Glutamatergic neuron (in vitro differentiated cells): ENCODE measurements around the gene TAS1R1. TPM values are rescaled to one million over a fixed set of nuclear protein-coding genes. Genes with fewer than 3 reads are reported as not detected.

ENCODE experiments used
- DNase-seq: peaks from one replicate; pipeline ENCODE4 v3.0.0; 2022
- H3K27ac Mint-ChIP-seq: one replicate; pipeline ENCODE4 v1.8.0; 2020; ENCODE audit warnings: mild to moderate bottlenecking, mixed read lengths, inconsistent platforms; ENCODE audit not compliant: unreplicated experiment
- H3K27me3 Mint-ChIP-seq: one replicate; pipeline ENCODE4 v1.8.0; 2020; ENCODE audit warnings: mild to moderate bottlenecking, moderate library complexity, mixed read lengths, inconsistent platforms; ENCODE audit not compliant: unreplicated experiment
- H3K36me3 Mint-ChIP-seq: one replicate; pipeline ENCODE4 v1.8.0; 2020; ENCODE audit warnings: mild to moderate bottlenecking, mixed read lengths, inconsistent platforms; ENCODE audit not compliant: unreplicated experiment
- H3K4me1 Mint-ChIP-seq: one replicate; pipeline ENCODE4 v1.8.0; 2020; ENCODE audit warnings: mild to moderate bottlenecking, low read depth, mixed read lengths, inconsistent platforms; ENCODE audit not compliant: unreplicated experiment
- H3K4me3 Mint-ChIP-seq: one replicate; pipeline ENCODE4 v1.8.0; 2020; ENCODE audit warnings: mild to moderate bottlenecking, mixed read lengths, inconsistent platforms; ENCODE audit not compliant: unreplicated experiment
- H3K9me3 Mint-ChIP-seq: one replicate; pipeline ENCODE4 v1.8.0; 2020; ENCODE audit warnings: mild to moderate bottlenecking, moderate library complexity, mixed read lengths, inconsistent platforms; ENCODE audit not compliant: unreplicated experiment
- CTCF ChIP-seq: fragments of 200-600 bp; sonication (generic); IDR thresholded peaks from one replicate; pipeline ENCODE4 v1.5.0; 2021; ENCODE audit not compliant: partially characterized antibody, unreplicated experiment
- total RNA-seq: library from RNA; stranded (reverse); fragmentation: NEBNext Ultra II Directional; extraction: Animal tissue kit (Norgen Biotek cat#: 25700); gene quantifications from one replicate; pipeline ENCODE4 v1.2.1, GENCODE V29; 2021; ENCODE audit not compliant: unreplicated experiment

TAS1R1 gene
- total RNA-seq, 1 donor from 2014 or later, result not detected

GRCh38 chr1:6570100-6570499 is 15.0 kb downstream of the TAS1R1 start:
- Mint-ChIP-seq H3K27me3 (peaks cover 9% of the 10 kb centered on the region), H3K4me3 (no peak overlapping the region), H3K9me3 (peaks cover 10% of the 10 kb centered on the region), H3K36me3 (peaks cover 10% of the 10 kb centered on the region), H3K27ac (no peak overlapping the region), H3K4me1 (peaks cover 6% of the 10 kb centered on the region)
- TF ChIP-seq CTCF, result no peak
- DNase-seq, result no peak

DNA sequence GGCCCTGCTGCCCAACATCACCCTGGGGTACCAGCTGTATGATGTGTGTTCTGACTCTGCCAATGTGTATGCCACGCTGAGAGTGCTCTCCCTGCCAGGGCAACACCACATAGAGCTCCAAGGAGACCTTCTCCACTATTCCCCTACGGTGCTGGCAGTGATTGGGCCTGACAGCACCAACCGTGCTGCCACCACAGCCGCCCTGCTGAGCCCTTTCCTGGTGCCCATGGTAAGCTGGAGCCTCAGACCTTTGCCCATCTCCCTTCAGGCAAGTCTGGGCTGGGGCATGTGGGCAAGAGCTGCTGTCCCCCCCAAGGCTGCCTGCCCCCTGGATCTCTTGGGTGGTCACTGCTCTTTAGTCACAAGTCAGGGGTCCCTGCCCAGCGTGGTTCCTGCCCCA is 15.9 kb downstream of the TAS1R1 start:
- no peak for TF ChIP-seq CTCF
- Mint-ChIP-seq H3K36me3 (peaks cover 10% of the 10 kb centered on the region), H3K4me3 (no peak overlapping the region), H3K4me1 (peaks cover 6% of the 10 kb centered on the region), H3K27ac (no peak overlapping the region), H3K9me3 (peaks cover 10% of the 10 kb centered on the region), H3K27me3 (peaks cover 9% of the 10 kb centered on the region)
- no peak for DNase-seq

DNA sequence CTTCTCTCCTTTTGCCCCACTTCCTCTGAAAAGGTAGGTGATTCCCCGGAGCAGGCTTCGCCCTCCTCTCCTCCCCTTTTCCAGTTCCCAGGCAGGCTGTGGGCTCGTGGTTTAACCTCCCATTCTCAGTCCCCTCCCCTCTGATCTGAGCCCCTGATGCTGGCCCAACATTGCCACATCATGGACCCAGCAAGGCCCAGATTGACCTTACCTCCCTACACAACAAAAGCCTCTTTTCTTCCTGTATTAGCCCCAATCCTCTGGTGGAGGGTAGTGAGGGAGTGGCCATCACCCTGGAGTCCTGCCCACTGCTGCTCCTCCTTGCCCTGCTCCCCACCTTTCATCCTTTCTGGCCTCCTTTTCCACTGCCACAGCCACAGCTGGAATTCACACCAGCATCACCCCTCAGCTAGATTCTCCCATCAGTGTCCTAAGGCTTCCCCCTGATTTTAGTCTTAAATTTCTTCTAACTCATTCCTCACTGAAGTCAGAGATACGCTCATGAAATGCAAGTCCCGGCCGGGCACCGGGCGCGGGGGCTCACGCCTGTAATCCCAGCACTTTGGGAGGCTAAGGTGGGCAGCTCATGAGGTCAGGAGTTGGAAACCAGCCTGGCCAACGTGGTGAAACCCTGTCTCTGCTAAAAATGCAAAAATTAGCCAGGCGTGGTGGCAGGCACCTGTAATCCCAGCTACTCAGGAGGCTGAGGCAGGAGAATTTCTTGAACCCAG is 17.7 kb downstream of the TAS1R1 start:
- no peak overlapping the region for H3K27ac Mint-ChIP-seq
- DNase-seq, result no peak

DNA sequence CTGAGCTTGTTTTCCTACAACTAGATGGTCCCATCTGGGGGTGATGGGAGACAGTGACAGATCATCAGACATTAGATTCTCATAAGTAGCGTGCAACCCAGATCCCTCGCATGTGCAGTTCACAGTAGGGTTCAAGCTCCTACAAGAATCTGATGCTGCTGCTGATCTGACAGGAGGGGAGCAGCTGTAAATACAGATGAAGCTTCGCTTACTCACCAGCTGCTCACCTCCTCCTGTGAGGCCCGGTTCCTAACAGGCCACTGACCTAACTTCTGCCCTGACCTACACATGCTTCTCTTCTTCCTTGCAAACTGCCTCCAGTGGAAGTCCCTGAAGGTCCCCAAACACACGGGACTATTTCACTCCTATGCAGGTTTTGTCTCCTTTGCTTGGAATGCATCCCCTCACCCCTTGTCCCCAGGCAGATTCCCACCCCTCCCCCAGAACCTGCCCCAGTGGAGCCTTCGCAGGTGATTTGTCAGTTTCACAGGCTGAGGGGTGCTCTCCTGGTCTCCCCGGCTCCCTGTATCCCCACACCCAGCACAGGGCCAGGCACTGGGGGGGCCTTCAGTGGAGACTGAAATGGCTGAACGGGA is 19.0 kb downstream of the TAS1R1 start:
- no peak for DNase-seq
- Mint-ChIP-seq H3K27ac (no peak overlapping the region), H3K9me3 (peaks cover 9% of the 10 kb centered on the region), H3K36me3 (peaks cover 9% of the 10 kb centered on the region), H3K4me3 (no peak overlapping the region), H3K4me1 (peaks cover 9% of the 10 kb centered on the region), H3K27me3 (peaks cover 9% of the 10 kb centered on the region)
- TF ChIP-seq CTCF, result no peak

More for the DNA sequence above, 17.7 kb downstream of the TAS1R1 start:
- H3K27me3 Mint-ChIP-seq, result peaks cover 9% of the 10 kb centered on the region
- peaks cover 10% of the 10 kb centered on the region for H3K36me3 Mint-ChIP-seq
- no peak for TF ChIP-seq CTCF
- no peak overlapping the region for H3K4me3 Mint-ChIP-seq
- H3K9me3 Mint-ChIP-seq, result peaks cover 10% of the 10 kb centered on the region
- peaks cover 6% of the 10 kb centered on the region for H3K4me1 Mint-ChIP-seq

- H3K4me1 Mint-ChIP-seq, result peaks cover 12% of the 10 kb centered on the region
- H3K27ac Mint-ChIP-seq, result no peak overlapping the region
- peaks cover 7% of the 10 kb centered on the region for H3K27me3 Mint-ChIP-seq
- H3K4me3 Mint-ChIP-seq, result no peak overlapping the region
- peaks cover 5% of the 10 kb centered on the region for H3K36me3 Mint-ChIP-seq
- DNase-seq, result no peak
- H3K9me3 Mint-ChIP-seq, result peaks cover 8% of the 10 kb centered on the region
- no peak for TF ChIP-seq CTCF
Observed at GRCh38 chr1:6574818-6575217, 19.7 kb downstream of the TAS1R1 start.
